Activated B cell treated with CpG ODN at 0.5 μM for 24 hours (primary cell): ENCODE results near the gene OLA1. TPM values are rescaled to one million over a fixed set of nuclear protein-coding genes. Genes with fewer than 3 reads are reported as not detected.

Experiments used
- ATAC-seq: fragments of 200-7000 bp; cut with Tn5 transposase; one replicate; pipeline ENCODE4 v1.10.0; 2021; ENCODE audit warnings: low read depth, mild to moderate bottlenecking, moderate library complexity
- CTCF ChIA-PET: fragments of 350-600 bp; sonication (Branson Sonifier 250); formaldehyde crosslinking; loops from one replicate; lab custom pipeline; 2021; ENCODE audit warnings: antibody characterized with exemption; lab: Charles Lee
- POLR2A ChIA-PET: fragments of 350-600 bp; sonication (Branson Sonifier 250); formaldehyde crosslinking; loops from one replicate; lab custom pipeline; 2021; ENCODE audit warnings: antibody characterized with exemption; lab: Charles Lee
- DNase-seq: peaks from one replicate; pipeline ENCODE4 v3.0.0; 2022
- H3K27ac Mint-ChIP-seq: one replicate; pipeline ENCODE4 v1.8.0; 2020; ENCODE audit warnings: mixed read lengths
- H3K27me3 Mint-ChIP-seq: one replicate; pipeline ENCODE4 v1.8.0; 2021; ENCODE audit warnings: mixed read lengths
- H3K36me3 Mint-ChIP-seq: one replicate; pipeline ENCODE4 v1.8.0; 2021; ENCODE audit warnings: low read depth, mixed read lengths
- H3K4me1 Mint-ChIP-seq: one replicate; pipeline ENCODE4 v1.8.0; 2021; ENCODE audit warnings: mixed read lengths
- H3K4me3 Mint-ChIP-seq: one replicate; pipeline ENCODE4 v1.8.0; 2020; ENCODE audit warnings: mild to moderate bottlenecking, mixed read lengths
- H3K9me3 Mint-ChIP-seq: one replicate; pipeline ENCODE4 v1.8.0; 2020; ENCODE audit warnings: mixed read lengths
- intact Hi-C: fragments of 100-400 bp; cut with micrococcal nuclease; formaldehyde crosslinking; loops from one replicate; pipeline ENCODE4 v1.15.1; 2024
- total RNA-seq: library from RNA; stranded (reverse); gene quantifications from 2 replicates; pipeline ENCODE4 v1.2.3, GENCODE V29; 2022
- TF ChIP-seq, protein P1 (sequence below): fragments of 200-600 bp; IDR thresholded peaks from one replicate; pipeline ENCODE4 v1.8.0; 2022; ENCODE audit warnings: antibody characterized with exemption, mild to moderate bottlenecking

OLA1 gene
- total RNA-seq, 1 donor from 2014 or later = 74.4 TPM

DNA sequence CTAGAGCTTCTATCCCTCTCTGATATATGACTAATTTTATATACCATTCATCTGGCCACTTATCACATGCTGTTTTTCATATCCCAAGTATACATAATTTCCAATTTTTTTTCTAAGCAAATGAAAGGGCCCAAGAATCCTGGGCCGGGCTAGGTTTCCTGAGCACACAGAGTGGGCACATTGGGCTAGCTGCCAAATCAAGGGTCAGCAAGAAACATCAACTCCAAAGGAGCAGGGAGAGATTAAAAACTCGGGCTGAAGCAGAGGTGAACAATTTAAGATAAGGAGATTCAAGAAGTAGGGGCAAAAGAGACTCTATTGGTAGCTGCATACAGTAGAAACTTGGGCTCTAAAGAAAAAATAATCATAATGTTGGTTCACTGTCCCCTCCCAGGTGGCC, 39.0 kb downstream of the OLA1 start:
- intact Hi-C loops = no loop called here

DNA sequence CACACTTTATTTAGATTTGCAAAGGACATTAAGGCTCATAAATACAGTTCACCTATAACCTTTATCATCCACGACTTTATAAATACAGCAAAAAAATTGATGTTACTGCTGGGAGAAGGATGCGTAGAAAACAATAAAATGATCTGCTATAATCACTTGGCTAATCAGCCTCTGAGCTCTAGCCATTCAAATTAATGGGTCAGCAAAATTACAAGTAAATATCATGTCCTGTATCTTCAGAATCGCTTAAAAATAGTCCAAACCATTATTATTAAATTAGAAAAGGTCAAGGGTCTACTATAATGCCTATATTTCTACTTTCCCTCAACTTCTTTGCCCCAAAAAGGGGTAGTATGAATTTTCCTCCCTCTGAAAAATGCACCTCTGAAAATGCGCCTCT, 40.3 kb downstream of the OLA1 start:
- ATAC-seq = no peak
- H3K4me3 Mint-ChIP-seq = no peak overlapping the region
- H3K4me1 Mint-ChIP-seq = no peaks in the 10 kb centered on the region
- intact Hi-C loops = no loop called here
- ChIA-PET CTCF (no interaction called here), POLR2A (no interaction called here)
- no peaks in the 10 kb centered on the region for H3K27me3 Mint-ChIP-seq
- DNase-seq = no peak
- peaks cover 2% of the 10 kb centered on the region for H3K36me3 Mint-ChIP-seq
- TF ChIP-seq, protein P1, sequence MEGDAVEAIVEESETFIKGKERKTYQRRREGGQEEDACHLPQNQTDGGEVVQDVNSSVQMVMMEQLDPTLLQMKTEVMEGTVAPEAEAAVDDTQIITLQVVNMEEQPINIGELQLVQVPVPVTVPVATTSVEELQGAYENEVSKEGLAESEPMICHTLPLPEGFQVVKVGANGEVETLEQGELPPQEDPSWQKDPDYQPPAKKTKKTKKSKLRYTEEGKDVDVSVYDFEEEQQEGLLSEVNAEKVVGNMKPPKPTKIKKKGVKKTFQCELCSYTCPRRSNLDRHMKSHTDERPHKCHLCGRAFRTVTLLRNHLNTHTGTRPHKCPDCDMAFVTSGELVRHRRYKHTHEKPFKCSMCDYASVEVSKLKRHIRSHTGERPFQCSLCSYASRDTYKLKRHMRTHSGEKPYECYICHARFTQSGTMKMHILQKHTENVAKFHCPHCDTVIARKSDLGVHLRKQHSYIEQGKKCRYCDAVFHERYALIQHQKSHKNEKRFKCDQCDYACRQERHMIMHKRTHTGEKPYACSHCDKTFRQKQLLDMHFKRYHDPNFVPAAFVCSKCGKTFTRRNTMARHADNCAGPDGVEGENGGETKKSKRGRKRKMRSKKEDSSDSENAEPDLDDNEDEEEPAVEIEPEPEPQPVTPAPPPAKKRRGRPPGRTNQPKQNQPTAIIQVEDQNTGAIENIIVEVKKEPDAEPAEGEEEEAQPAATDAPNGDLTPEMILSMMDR = no peak
- no peaks in the 10 kb centered on the region for H3K9me3 Mint-ChIP-seq
- no peak overlapping the region for H3K27ac Mint-ChIP-seq

More for the DNA sequence above, 39.0 kb downstream of the OLA1 start:
- H3K4me3 Mint-ChIP-seq = no peak overlapping the region
- TF ChIP-seq, protein P1 = no peak
- ATAC-seq = no peak
- H3K36me3 Mint-ChIP-seq = peaks cover 4% of the 10 kb centered on the region
- no peaks in the 10 kb centered on the region for H3K4me1 Mint-ChIP-seq
- H3K27me3 Mint-ChIP-seq = no peaks in the 10 kb centered on the region
- ChIA-PET POLR2A (no interaction called here), CTCF (no interaction called here)
- no peak overlapping the region for H3K27ac Mint-ChIP-seq
- no peak for DNase-seq
- no peaks in the 10 kb centered on the region for H3K9me3 Mint-ChIP-seq

DNA sequence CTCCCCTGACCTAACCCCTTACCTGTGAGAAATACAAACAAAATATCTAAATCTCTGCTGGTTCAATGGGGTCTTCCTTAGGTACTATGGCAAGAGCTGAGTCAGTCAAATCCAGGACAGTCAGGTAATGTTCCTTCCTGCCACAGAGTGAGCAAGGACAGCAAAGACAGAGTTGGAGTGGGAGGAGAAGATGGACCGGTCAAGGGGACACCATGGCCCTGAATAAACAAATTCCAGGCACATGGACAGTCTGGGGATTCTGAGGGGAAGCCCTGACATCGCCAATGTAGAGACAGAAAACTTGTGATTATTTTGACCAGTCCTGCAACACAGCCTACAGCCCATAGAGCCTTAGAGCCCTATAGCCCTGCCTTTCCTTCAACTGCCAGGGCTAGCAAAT, 42.8 kb downstream of the OLA1 start:
- peaks cover 2% of the 10 kb centered on the region for H3K36me3 Mint-ChIP-seq
- no peak for DNase-seq
- no peak overlapping the region for H3K27ac Mint-ChIP-seq

DNA sequence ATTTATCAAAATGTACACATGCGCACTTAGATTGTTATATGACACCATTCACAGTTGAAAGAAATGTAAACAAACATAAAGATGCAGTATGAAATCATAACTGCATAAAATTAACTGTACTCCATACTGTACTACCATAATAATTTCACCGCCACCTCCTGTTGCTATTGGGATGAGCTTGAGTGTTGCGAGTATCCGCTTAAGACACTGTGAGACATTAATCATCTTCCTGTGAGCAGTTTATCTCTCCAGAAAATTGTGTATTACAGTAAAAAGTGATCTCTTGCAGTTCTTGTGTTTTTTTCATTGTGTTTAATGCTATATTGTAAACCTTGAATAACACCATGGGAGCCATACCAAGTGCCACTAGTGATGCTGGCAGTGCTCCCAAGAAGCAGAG, 46.1 kb downstream of the OLA1 start:
- Mint-ChIP-seq H3K4me3 (no peak overlapping the region), H3K27ac (no peak overlapping the region), H3K36me3 (no peaks in the 10 kb centered on the region), H3K4me1 (no peaks in the 10 kb centered on the region), H3K9me3 (no peaks in the 10 kb centered on the region), H3K27me3 (no peaks in the 10 kb centered on the region)
- CTCF ChIA-PET = no interaction called here
- TF ChIP-seq, protein P1 = no peak
- POLR2A ChIA-PET = no interaction called here
- ATAC-seq (no peak), DNase-seq (no peak)
- intact Hi-C loops = no loop called here

More for the DNA sequence above, 42.8 kb downstream of the OLA1 start:
- intact Hi-C loops = no loop called here
- H3K9me3 Mint-ChIP-seq = no peaks in the 10 kb centered on the region
- no peaks in the 10 kb centered on the region for H3K27me3 Mint-ChIP-seq
- H3K4me3 Mint-ChIP-seq = no peak overlapping the region
- no peaks in the 10 kb centered on the region for H3K4me1 Mint-ChIP-seq
- ATAC-seq = no peak
- CTCF ChIA-PET = no interaction called here
- POLR2A ChIA-PET = no interaction called here
- TF ChIP-seq, protein P1 = no peak

DNA sequence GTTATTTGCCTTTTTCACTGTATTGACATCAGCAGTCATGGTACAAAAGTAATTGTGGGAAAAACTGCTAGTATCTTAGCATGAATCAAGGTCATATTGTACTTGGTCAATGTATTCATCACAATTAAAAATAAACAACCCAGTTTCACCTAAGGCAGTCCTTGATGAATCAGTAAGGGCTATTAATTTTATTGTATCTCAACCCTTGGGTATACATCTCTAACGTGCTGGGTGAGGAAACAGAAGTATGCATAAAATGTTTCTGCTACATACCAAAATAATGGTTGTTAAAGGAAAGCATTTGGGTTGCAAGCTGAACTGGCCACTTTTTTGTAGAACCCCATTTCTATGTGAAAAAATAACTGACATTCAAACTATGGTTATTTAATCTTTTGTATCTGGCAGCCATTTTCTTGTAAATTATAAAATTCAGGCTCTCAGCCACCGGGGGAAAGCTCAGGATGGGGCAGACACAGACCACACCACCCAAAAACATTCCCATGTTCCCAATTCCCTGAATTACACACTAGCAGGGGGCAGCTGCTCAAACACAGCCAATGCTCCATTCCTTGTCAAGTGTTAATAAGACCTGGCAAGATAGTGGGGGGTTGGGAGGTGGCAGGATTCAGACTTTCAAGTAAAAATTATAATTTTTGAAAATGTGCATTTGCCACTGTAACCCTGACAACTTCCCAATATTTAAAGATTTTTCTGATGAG, 49.3 kb downstream of the OLA1 start:
- no peaks in the 10 kb centered on the region for H3K9me3 Mint-ChIP-seq
- no peak overlapping the region for H3K27ac Mint-ChIP-seq
- no peak for DNase-seq
- ATAC-seq = no peak
- H3K36me3 Mint-ChIP-seq = no peaks in the 10 kb centered on the region
- TF ChIP-seq, protein P1 = no peak
- no peak overlapping the region for H3K4me3 Mint-ChIP-seq
- intact Hi-C loops = no loop called here
- POLR2A ChIA-PET = no interaction called here
- CTCF ChIA-PET = no interaction called here
- H3K4me1 Mint-ChIP-seq = no peaks in the 10 kb centered on the region
- no peaks in the 10 kb centered on the region for H3K27me3 Mint-ChIP-seq
